ENCODE measurements around the gene UBE2D1.

The UBE2D1 gene

DNA sequence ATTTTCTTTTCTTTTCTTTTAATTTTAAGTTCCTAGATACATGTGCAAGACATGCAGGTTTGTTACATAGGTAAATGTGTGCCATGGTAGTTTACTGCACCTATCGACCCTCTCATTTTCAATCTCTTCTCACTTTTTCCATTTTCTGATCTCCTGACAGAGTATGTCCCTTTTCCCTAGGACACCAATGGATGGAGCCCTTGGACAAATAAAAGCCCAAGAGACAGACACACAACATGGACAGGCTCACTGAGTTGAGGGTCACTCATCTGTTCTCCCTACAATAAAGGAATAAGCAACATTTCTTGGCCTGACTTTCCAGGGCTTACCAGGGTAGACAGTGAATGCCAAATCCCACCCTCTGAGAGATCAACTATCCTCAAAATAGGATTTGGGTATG is 15.2 kb upstream of the UBE2D1 start:
- H3K9ac ChIP-seq (ENCODE audit: low read length): no peak overlapping the region
- H3K27me3 ChIP-seq (replicated peaks; ENCODE audit: control insufficient read depth, insufficient read depth, low read length): no peaks in the 10 kb centered on the region
- H3K4me3 ChIP-seq (ENCODE audit: low read length): no peak overlapping the region
- H3K4me1 ChIP-seq (ENCODE audit: control insufficient read depth, insufficient read depth, low read length): no peaks in the 10 kb centered on the region
- H3K9me3 ChIP-seq (ENCODE audit: control insufficient read depth, low read length): no peaks in the 10 kb centered on the region
- H3K36me3 ChIP-seq (ENCODE audit: control insufficient read depth, insufficient read depth, low read length, severe bottlenecking): no peaks in the 10 kb centered on the region
- DNase-seq (ENCODE audit: low read depth): no peak

- H3K9ac ChIP-seq (ENCODE audit: low read length): no peak overlapping the region
- no peaks in the 10 kb centered on the region for H3K9me3 ChIP-seq (ENCODE audit: control insufficient read depth, low read length)
- no peaks in the 10 kb centered on the region for H3K36me3 ChIP-seq (ENCODE audit: control insufficient read depth, insufficient read depth, low read length, severe bottlenecking)
- no peaks in the 10 kb centered on the region for H3K4me1 ChIP-seq (ENCODE audit: control insufficient read depth, insufficient read depth, low read length)
- DNase-seq (ENCODE audit: low read depth): no peak
- H3K27me3 ChIP-seq (replicated peaks; ENCODE audit: control insufficient read depth, insufficient read depth, low read length): no peaks in the 10 kb centered on the region
- no peak overlapping the region for H3K4me3 ChIP-seq (ENCODE audit: low read length)
Measured at GRCh38 chr10:58320351-58321049, 14.3 kb upstream of the UBE2D1 start.

DNA sequence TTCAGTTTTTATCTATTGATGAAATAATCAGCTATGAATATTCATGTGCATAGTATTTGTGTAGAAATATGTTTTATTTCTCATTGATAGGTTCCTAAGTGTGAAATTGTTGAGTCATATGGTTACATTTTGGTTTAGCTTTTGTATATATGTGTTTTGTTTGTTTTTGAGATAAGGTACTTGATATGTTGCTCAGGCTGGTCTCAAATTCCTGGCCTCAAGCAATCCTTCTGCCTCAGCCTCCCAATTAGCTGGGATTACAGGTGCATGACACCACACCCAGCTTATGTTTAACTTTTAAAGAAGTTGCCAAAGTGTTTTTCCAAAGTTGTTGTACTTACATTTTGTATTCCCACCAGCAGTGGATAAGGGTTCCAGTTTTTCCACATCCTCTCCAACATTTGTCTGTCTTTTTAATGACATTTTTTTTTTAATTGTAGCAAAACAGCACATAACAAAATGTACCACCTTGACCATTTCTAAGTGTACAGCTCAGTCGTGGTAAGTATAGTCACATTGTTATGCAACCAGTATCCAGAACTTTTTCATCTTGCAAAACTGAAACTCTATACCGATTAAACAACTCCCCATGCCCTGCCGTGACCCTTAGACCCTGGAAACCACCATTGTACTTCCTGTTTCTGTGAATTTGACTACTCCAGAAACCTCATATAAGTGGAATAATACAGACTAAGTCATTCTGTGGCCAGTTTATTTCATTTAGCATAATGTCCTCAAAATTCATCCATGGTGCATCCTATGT is 12.6 kb upstream of the UBE2D1 start:
- Histone ChIP-seq H3K9me3 (ENCODE audit: control insufficient read depth, low read length) (no peaks in the 10 kb centered on the region), H3K27me3 (replicated peaks; ENCODE audit: control insufficient read depth, insufficient read depth, low read length) (no peaks in the 10 kb centered on the region), H3K9ac (ENCODE audit: low read length) (no peak overlapping the region), H3K36me3 (ENCODE audit: control insufficient read depth, insufficient read depth, low read length, severe bottlenecking) (no peaks in the 10 kb centered on the region), H3K4me1 (ENCODE audit: control insufficient read depth, insufficient read depth, low read length) (peaks cover 5% of the 10 kb centered on the region), H3K4me3 (ENCODE audit: low read length) (no peak overlapping the region)
- DNase-seq (ENCODE audit: low read depth): peak; percentile 38

DNA sequence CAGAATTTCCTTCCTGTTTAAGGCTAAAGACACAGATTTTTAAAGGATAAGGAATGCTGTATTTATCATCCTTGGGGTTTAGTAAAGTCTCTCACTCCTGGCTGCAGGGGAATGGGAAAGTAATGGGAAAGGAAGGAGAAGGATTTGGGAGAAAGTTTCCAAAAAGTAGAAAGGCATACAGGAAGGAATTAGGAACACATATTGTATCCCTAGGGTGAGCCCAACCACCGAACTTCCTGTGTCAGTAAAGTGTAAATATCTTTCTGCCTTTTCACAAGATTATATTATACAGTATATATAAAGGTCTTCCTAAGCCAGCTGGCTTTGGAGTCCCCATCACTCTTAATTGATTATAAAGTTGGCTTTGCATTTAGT is 12.0 kb upstream of the UBE2D1 start:
- peaks cover 5% of the 10 kb centered on the region for H3K4me1 ChIP-seq (ENCODE audit: control insufficient read depth, insufficient read depth, low read length)
- no peaks in the 10 kb centered on the region for H3K9me3 ChIP-seq (ENCODE audit: control insufficient read depth, low read length)
- no peaks in the 10 kb centered on the region for H3K36me3 ChIP-seq (ENCODE audit: control insufficient read depth, insufficient read depth, low read length, severe bottlenecking)
- H3K9ac ChIP-seq (ENCODE audit: low read length): no peak overlapping the region
- no peaks in the 10 kb centered on the region for H3K27me3 ChIP-seq (replicated peaks; ENCODE audit: control insufficient read depth, insufficient read depth, low read length)
- no peak for DNase-seq (ENCODE audit: low read depth)
- no peak overlapping the region for H3K4me3 ChIP-seq (ENCODE audit: low read length)

GRCh38 chr10:58326967-58327381 is 7.8 kb upstream of the UBE2D1 start:
- H3K4me1 ChIP-seq (ENCODE audit: control insufficient read depth, insufficient read depth, low read length): peaks cover 5% of the 10 kb centered on the region
- H3K27me3 ChIP-seq (replicated peaks; ENCODE audit: control insufficient read depth, insufficient read depth, low read length): no peaks in the 10 kb centered on the region
- H3K36me3 ChIP-seq (ENCODE audit: control insufficient read depth, insufficient read depth, low read length, severe bottlenecking): no peaks in the 10 kb centered on the region
- H3K9me3 ChIP-seq (ENCODE audit: control insufficient read depth, low read length): no peaks in the 10 kb centered on the region
- peak; percentile 33 for DNase-seq (ENCODE audit: low read depth)
- H3K4me3 ChIP-seq (ENCODE audit: low read length): peak overlapping the region; percentile 83
- peak overlapping the region; percentile 81 for H3K9ac ChIP-seq (ENCODE audit: low read length)

DNA sequence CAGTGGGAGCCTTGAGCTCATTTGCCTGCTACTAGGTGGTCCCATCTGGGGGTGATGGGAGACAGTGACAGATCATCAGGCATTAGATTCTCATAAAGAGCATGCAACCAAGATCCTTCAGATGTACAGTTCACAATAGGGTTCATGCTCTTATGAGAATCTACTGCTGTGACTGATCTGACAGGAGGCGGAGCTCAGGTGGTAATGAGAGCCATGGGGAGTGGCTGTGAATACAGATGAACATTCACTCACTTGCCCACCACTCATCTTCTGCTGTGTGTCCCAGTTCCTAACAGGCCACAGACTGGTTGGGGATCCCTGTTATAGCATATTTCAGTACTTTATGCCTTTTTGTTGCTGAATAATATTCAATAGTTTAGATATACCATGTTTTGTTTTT is 6.6 kb upstream of the UBE2D1 start:
- no peak overlapping the region for H3K9ac ChIP-seq (ENCODE audit: low read length)
- H3K4me3 ChIP-seq (ENCODE audit: low read length): no peak overlapping the region
- no peaks in the 10 kb centered on the region for H3K9me3 ChIP-seq (ENCODE audit: control insufficient read depth, low read length)
- no peak for DNase-seq (ENCODE audit: low read depth)
- H3K36me3 ChIP-seq (ENCODE audit: control insufficient read depth, insufficient read depth, low read length, severe bottlenecking): no peaks in the 10 kb centered on the region
- no peaks in the 10 kb centered on the region for H3K27me3 ChIP-seq (replicated peaks; ENCODE audit: control insufficient read depth, insufficient read depth, low read length)
- H3K4me1 ChIP-seq (ENCODE audit: control insufficient read depth, insufficient read depth, low read length): peaks cover 5% of the 10 kb centered on the region

GRCh38 chr10:58330431-58330830 is 4.4 kb upstream of the UBE2D1 start:
- Histone ChIP-seq H3K4me3 (ENCODE audit: low read length) (no peak overlapping the region), H3K27me3 (replicated peaks; ENCODE audit: control insufficient read depth, insufficient read depth, low read length) (no peaks in the 10 kb centered on the region), H3K9me3 (ENCODE audit: control insufficient read depth, low read length) (no peaks in the 10 kb centered on the region), H3K9ac (ENCODE audit: low read length) (no peak overlapping the region), H3K4me1 (ENCODE audit: control insufficient read depth, insufficient read depth, low read length) (peaks cover 5% of the 10 kb centered on the region), H3K36me3 (ENCODE audit: control insufficient read depth, insufficient read depth, low read length, severe bottlenecking) (no peaks in the 10 kb centered on the region)
- DNase-seq (ENCODE audit: low read depth): no peak

GRCh38 chr10:58331646-58332045 is 3.2 kb upstream of the UBE2D1 start:
- peaks cover 11% of the 10 kb centered on the region for H3K4me1 ChIP-seq (ENCODE audit: control insufficient read depth, insufficient read depth, low read length)
- no peaks in the 10 kb centered on the region for H3K27me3 ChIP-seq (replicated peaks; ENCODE audit: control insufficient read depth, insufficient read depth, low read length)
- no peak overlapping the region for H3K4me3 ChIP-seq (ENCODE audit: low read length)
- no peak overlapping the region for H3K9ac ChIP-seq (ENCODE audit: low read length)
- no peak for DNase-seq (ENCODE audit: low read depth)
- no peaks in the 10 kb centered on the region for H3K9me3 ChIP-seq (ENCODE audit: control insufficient read depth, low read length)
- no peaks in the 10 kb centered on the region for H3K36me3 ChIP-seq (ENCODE audit: control insufficient read depth, insufficient read depth, low read length, severe bottlenecking)

GRCh38 chr10:58335306-58336005 is 650 bp downstream of the UBE2D1 start:
- Histone ChIP-seq H3K4me3 (ENCODE audit: low read length) (peak overlapping the region; percentile 95), H3K9me3 (ENCODE audit: control insufficient read depth, low read length) (no peaks in the 10 kb centered on the region), H3K27me3 (replicated peaks; ENCODE audit: control insufficient read depth, insufficient read depth, low read length) (no peaks in the 10 kb centered on the region), H3K36me3 (ENCODE audit: control insufficient read depth, insufficient read depth, low read length, severe bottlenecking) (no peaks in the 10 kb centered on the region), H3K9ac (ENCODE audit: low read length) (peak overlapping the region; percentile 91), H3K4me1 (ENCODE audit: control insufficient read depth, insufficient read depth, low read length) (peaks cover 12% of the 10 kb centered on the region)
- DNase-seq (ENCODE audit: low read depth): peak; percentile 61

- Histone ChIP-seq H3K9me3 (ENCODE audit: control insufficient read depth, low read length) (no peaks in the 10 kb centered on the region), H3K36me3 (ENCODE audit: control insufficient read depth, insufficient read depth, low read length, severe bottlenecking) (no peaks in the 10 kb centered on the region), H3K4me3 (ENCODE audit: low read length) (peak overlapping the region; percentile 95), H3K9ac (ENCODE audit: low read length) (peak overlapping the region; percentile 91), H3K27me3 (replicated peaks; ENCODE audit: control insufficient read depth, insufficient read depth, low read length) (no peaks in the 10 kb centered on the region), H3K4me1 (ENCODE audit: control insufficient read depth, insufficient read depth, low read length) (peaks cover 12% of the 10 kb centered on the region)
- DNase-seq (ENCODE audit: low read depth): no peak
Measured at GRCh38 chr10:58336242-58336641, 1.4 kb downstream of the UBE2D1 start.

- Histone ChIP-seq H3K36me3 (ENCODE audit: control insufficient read depth, insufficient read depth, low read length, severe bottlenecking) (no peaks in the 10 kb centered on the region), H3K9ac (ENCODE audit: low read length) (no peak overlapping the region), H3K9me3 (ENCODE audit: control insufficient read depth, low read length) (no peaks in the 10 kb centered on the region), H3K4me3 (ENCODE audit: low read length) (no peak overlapping the region), H3K4me1 (ENCODE audit: control insufficient read depth, insufficient read depth, low read length) (peaks cover 3% of the 10 kb centered on the region), H3K27me3 (replicated peaks; ENCODE audit: control insufficient read depth, insufficient read depth, low read length) (no peaks in the 10 kb centered on the region)
- DNase-seq (ENCODE audit: low read depth): no peak
Measured at GRCh38 chr10:58341422-58341821, 6.6 kb downstream of the UBE2D1 start.

Data from adipocyte (in vitro differentiated cells).